ENCODE data around the gene TMEM218. TPM values are rescaled to one million over a fixed set of nuclear protein-coding genes. Genes with fewer than 3 reads are reported as not detected.

Gene TMEM218
- total and polyA plus RNA-seq, 2 of the 8 experiments (the other 6 are each of a cell fraction or from before 2014, with no cell fraction given): 17.0 to 33.5 TPM

DNA sequence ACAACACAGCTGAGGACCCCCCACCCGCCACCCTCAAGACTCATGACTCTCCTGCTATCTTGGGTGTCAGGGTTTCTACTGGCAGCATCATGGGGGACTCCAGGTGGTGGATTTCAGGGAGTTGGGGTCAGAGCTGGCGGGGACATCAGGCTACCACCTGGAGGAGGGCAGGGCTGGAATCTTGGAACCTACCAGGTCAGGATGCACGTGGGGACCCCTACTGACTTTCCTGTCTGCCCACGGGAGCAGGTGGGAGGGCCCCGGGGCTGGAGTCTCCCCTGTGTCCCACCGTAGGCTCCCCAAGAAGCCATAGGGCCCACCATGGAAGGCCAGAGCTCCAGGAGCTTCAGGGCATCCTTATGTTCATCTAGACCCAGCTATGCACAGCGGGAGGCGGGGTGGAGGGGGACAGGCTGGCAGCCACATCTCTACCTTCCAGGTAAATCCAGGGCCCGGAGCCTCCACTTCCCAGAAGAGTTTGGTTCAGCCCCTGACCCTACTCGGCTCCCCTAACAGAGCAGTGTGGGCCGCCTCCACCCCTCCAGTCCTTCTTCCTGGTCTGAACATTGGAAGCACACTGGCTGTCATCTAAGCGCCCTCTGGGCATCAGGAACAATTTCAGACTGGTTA, 38.4 kb downstream of the TMEM218 start:
- no peak overlapping the region for H2BK120ac ChIP-seq (replicated peaks; ENCODE audit: low read depth, low read length)
- TF ChIP-seq SIX5 (IDR thresholded peaks at IDR 0.05; ENCODE audit: low read depth, low read length): no peak
- no peak for TF ChIP-seq RAD21 (IDR thresholded peaks at IDR 0.05 in 1 of 2, conservative IDR thresholded peaks at IDR 0.05 in 1 of 2; ENCODE audit: low read depth in 2 of 2, low read length in 2 of 2)
- TF ChIP-seq SP2 (IDR thresholded peaks at IDR 0.05; ENCODE audit: low read length): no peak
- no peak for TF ChIP-seq SIN3A (conservative IDR thresholded peaks at IDR 0.05 in 1 of 2, IDR thresholded peaks at IDR 0.05 in 1 of 2; ENCODE audit: low read depth in 1 of 2, low read length in 2 of 2)
- TF ChIP-seq BCL11A (IDR thresholded peaks at IDR 0.05; ENCODE audit: low read depth in 2 of 2, low read length in 2 of 2): no peak
- TF ChIP-seq KDM5A (IDR thresholded peaks at IDR 0.05; ENCODE audit: low read length): no peak
- TF ChIP-seq, protein P1, sequence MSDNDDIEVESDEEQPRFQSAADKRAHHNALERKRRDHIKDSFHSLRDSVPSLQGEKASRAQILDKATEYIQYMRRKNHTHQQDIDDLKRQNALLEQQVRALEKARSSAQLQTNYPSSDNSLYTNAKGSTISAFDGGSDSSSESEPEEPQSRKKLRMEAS (IDR thresholded peaks at IDR 0.05): no peak
- TF ChIP-seq, protein P2, sequence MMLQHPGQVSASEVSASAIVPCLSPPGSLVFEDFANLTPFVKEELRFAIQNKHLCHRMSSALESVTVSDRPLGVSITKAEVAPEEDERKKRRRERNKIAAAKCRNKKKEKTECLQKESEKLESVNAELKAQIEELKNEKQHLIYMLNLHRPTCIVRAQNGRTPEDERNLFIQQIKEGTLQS (IDR thresholded peaks at IDR 0.05; ENCODE audit: insufficient read depth, low read depth, low read length): no peak
- no peak for TF ChIP-seq SAP30 (IDR thresholded peaks at IDR 0.05; ENCODE audit: insufficient read depth, insufficient replicate concordance, low read length)
- TF ChIP-seq YY1 (IDR thresholded peaks at IDR 0.05; ENCODE audit: low read depth, low read length): no peak
- no peak for TF ChIP-seq TEAD4 (IDR thresholded peaks at IDR 0.05; ENCODE audit: low read depth, low read length)
- H2AK5ac ChIP-seq (ENCODE audit: low read depth, low read length): no peak overlapping the region
- WGBS, 2 experiments (ENCODE audit: extremely low coverage in 1 of 2, insufficient coverage in 1 of 2, insufficient read length in 1 of 2, insufficient replicate concordance in 2 of 2, low coverage in 1 of 2, low lambda C conversion rate in 2 of 2, missing lambda C conversion rate in 1 of 2): 84% methylated on average over 11 of the region's 12 CpGs; no CpG with 5 or more reads in 1 of the 2 experiments
- no peak overlapping the region for H4K91ac ChIP-seq (replicated peaks; ENCODE audit: insufficient read length, low read length)
- H2BK12ac ChIP-seq (ENCODE audit: low read depth, low read length): no peak overlapping the region
- no peak for DNase-seq (ENCODE audit: low read depth in 1 of 2, low spot score in 2 of 2)
- H4K8ac ChIP-seq (ENCODE audit: extremely low read depth, insufficient read depth, low read length): no peak overlapping the region
- no peaks in the 10 kb centered on the region for H3K79me1 ChIP-seq (ENCODE audit: low read depth, low read length)
- no peak overlapping the region for H3K4ac ChIP-seq (replicated peaks; ENCODE audit: insufficient read length, low read depth, low read length)
- H3K9ac ChIP-seq (replicated peaks in 1 of 4; ENCODE audit: extremely low read depth in 1 of 4, low read depth in 3 of 4, low read length in 3 of 4): no peak overlapping the region
- no peak for FAIRE-seq
- no peak overlapping the region for H2BK5ac ChIP-seq (ENCODE audit: low read depth, low read length)
- H3K14ac ChIP-seq (ENCODE audit: insufficient read length): no peak overlapping the region
- no peak overlapping the region for H3K23ac ChIP-seq (ENCODE audit: insufficient read length)
- H3K36me3 ChIP-seq (ENCODE audit: control insufficient read depth in 2 of 4, insufficient read depth in 4 of 4, low read length in 3 of 4): no peaks in the 10 kb centered on the region
- H3K79me2 ChIP-seq (ENCODE audit: control insufficient read depth in 1 of 2, insufficient read depth in 2 of 2, low read length in 2 of 2): no peaks in the 10 kb centered on the region
- H3K9me3 ChIP-seq (ENCODE audit: insufficient read depth in 2 of 2, low read depth in 1 of 2, low read length in 1 of 2): no peaks in the 10 kb centered on the region
- H3K23me2 ChIP-seq (ENCODE audit: low read depth, low read length): no peaks in the 10 kb centered on the region
- no peak overlapping the region for H3K18ac ChIP-seq (ENCODE audit: extremely low read depth, low read length)
- no peaks in the 10 kb centered on the region for H4K20me1 ChIP-seq (replicated peaks in 1 of 2; ENCODE audit: control insufficient read depth in 1 of 2, insufficient read depth in 2 of 2, low read length in 2 of 2)
- no peak overlapping the region for H2AFZ ChIP-seq (ENCODE audit: low read length)
- H3K4me3 ChIP-seq (ENCODE audit: extremely low read depth in 1 of 4, insufficient read depth in 2 of 4, low read depth in 3 of 4, low read length in 4 of 4): no peak overlapping the region
- ChIA-PET CTCF (ENCODE audit: partially characterized antibody) (interaction anchor here (0.7 to 29.4 kb wide), 8 partner anchors 9 to 357 kb away, joined by 3 to 486 read pairs (median 4); no protein-coding TSS in a partner anchor), POLR2A (ENCODE audit: partially characterized antibody) (interaction anchor here (1.3 kb wide), 1 partner anchor 10 kb away, joined by 4 read pairs; no protein-coding TSS in a partner anchor)
- no peak overlapping the region for H3K56ac ChIP-seq (replicated peaks; ENCODE audit: insufficient read length, low read depth, low read length)
- no peak overlapping the region for H2BK20ac ChIP-seq (ENCODE audit: low read length)
- H3K4me1 ChIP-seq (replicated peaks in 1 of 4; ENCODE audit: control insufficient read depth in 3 of 4, insufficient read depth in 4 of 4, low read length in 3 of 4): peaks cover 0 to 5% (median 0%) of the 10 kb centered on the region in 4 experiments; a peak in 2 of 7 replicates
- H3K27me3 ChIP-seq (replicated peaks in 1 of 4; ENCODE audit: control insufficient read depth in 3 of 4, extremely low read depth in 1 of 4, insufficient read depth in 3 of 4, low read length in 3 of 4): no peaks in the 10 kb centered on the region; a peak in 1 of 7 replicates
- H4K5ac ChIP-seq (ENCODE audit: insufficient read length, low read depth, low read length): no peak overlapping the region
- H2BK15ac ChIP-seq (ENCODE audit: low read length): no peak overlapping the region
- H3K4me2 ChIP-seq (ENCODE audit: insufficient read depth in 1 of 2, low read depth in 2 of 2, low read length in 2 of 2): no peak overlapping the region
- no peak overlapping the region for H3K27ac ChIP-seq (ENCODE audit: low read depth, low read length)
